ENCODE data around the gene HIVEP3.

The HIVEP3 gene

DNA sequence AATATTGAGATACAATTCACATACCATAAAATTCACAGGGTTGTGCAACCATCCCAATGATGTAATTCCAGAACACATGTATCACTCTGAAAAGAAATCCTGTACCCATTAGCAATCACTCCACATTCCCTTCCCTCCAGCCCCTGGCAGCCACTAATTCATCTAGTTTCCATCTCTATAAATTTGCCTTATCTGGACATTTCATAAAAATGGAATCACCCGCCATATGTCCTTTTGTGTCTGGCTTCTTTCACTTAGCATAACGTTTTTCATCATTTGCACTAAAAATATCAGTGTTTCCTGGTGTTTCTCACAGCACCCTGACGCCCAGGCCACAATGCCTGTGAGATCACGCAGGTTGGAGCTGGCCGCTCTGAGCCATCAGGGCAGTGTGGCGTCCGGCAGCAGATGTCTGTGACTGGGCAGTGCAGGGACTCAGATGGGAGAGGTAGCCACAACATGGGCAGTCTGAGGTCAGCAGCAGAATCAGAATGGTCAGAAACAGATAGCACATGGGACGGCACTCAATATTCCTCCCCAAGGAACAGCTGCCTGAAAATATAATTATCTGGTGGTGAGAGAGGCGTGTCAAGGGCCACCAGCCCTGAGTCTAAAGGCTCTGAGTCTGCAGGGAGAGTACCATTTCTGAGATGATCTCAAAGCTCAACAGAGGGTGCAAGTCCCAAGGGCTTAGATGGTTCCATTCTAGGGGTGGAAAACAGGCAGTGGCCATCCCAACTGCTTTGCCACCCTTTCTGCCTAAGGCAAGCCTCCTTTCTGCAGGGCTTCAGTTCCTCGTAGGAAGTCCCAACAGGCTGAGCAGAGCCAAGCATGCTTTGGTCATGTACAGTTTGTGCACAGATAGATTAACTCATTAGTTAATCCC, 304.8 kb downstream of the HIVEP3 start:
- no peak overlapping the region for H4K8ac ChIP-seq (ENCODE audit: low read depth, low read length)
- no peak overlapping the region for H2BK120ac ChIP-seq (ENCODE audit: low read depth, low read length)
- H3K4ac ChIP-seq (ENCODE audit: low read depth, low read length) = no peak overlapping the region
- H3K36me3 ChIP-seq (ENCODE audit: control insufficient read depth, insufficient read depth, low read length) = no peaks in the 10 kb centered on the region
- H3K79me2 ChIP-seq (ENCODE audit: control insufficient read depth, insufficient read depth, low read length) = no peaks in the 10 kb centered on the region
- H3K56ac ChIP-seq (ENCODE audit: low read length) = no peak overlapping the region
- H3K27ac ChIP-seq (ENCODE audit: low read depth, low read length) = no peak overlapping the region
- no peak overlapping the region for H2BK15ac ChIP-seq (replicated peaks; ENCODE audit: low read depth)
- H3K4me3 ChIP-seq (ENCODE audit: low read length) = no peak overlapping the region
- no peak overlapping the region for H4K5ac ChIP-seq (ENCODE audit: low read length)
- no peak overlapping the region for H2BK5ac ChIP-seq (ENCODE audit: low read length)
- WGBS (ENCODE audit: extremely low coverage, insufficient coverage, low lambda C conversion rate) = no CpG with 5 or more reads among the region's 10 CpGs
- no peak overlapping the region for H3K4me2 ChIP-seq (ENCODE audit: low read length)
- H3K9ac ChIP-seq (ENCODE audit: low read length) = no peak overlapping the region
- H3K23ac ChIP-seq (ENCODE audit: low read length) = no peak overlapping the region
- H3K27me3 ChIP-seq (ENCODE audit: insufficient read depth, low read length, poor library complexity) = no peaks in the 10 kb centered on the region
- DNase-seq = no peak
- no peak overlapping the region for H3K18ac ChIP-seq (ENCODE audit: low read length)
- no peaks in the 10 kb centered on the region for H3K4me1 ChIP-seq (ENCODE audit: control insufficient read depth, low read depth, low read length)
- no peak overlapping the region for H2AK5ac ChIP-seq (ENCODE audit: low read length)
- H3K79me1 ChIP-seq (ENCODE audit: low read length) = no peaks in the 10 kb centered on the region

DNA sequence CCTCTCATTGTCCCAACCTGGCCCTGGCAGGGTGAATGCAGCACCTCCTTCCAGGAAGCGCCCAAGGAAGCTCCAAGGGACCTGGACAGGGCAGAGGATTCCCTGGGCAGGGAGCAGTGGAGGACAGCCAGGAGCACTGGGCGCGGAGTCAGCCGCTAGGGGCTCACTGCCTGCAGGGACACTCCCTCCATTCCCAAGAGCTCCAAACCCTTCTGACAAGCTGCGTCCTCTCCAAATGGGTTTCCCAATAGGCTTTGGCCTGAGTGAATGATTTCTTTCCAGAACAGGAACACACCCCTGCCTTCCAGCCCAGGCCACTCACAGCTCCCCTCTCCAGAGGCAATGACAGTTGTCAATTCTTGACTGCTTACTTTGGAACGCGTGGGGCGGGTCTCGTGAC, 305.8 kb downstream of the HIVEP3 start:
- Histone ChIP-seq H3K18ac (ENCODE audit: low read length) (no peak overlapping the region), H4K8ac (ENCODE audit: low read depth, low read length) (no peak overlapping the region), H3K9ac (ENCODE audit: low read length) (no peak overlapping the region), H3K56ac (ENCODE audit: low read length) (no peak overlapping the region), H2AK5ac (ENCODE audit: low read length) (no peak overlapping the region), H3K79me2 (ENCODE audit: control insufficient read depth, insufficient read depth, low read length) (no peaks in the 10 kb centered on the region), H3K23ac (ENCODE audit: low read length) (no peak overlapping the region), H3K27me3 (ENCODE audit: insufficient read depth, low read length, poor library complexity) (no peaks in the 10 kb centered on the region), H3K27ac (ENCODE audit: low read depth, low read length) (no peak overlapping the region), H3K4me1 (ENCODE audit: control insufficient read depth, low read depth, low read length) (no peaks in the 10 kb centered on the region), H4K5ac (ENCODE audit: low read length) (no peak overlapping the region), H2BK120ac (ENCODE audit: low read depth, low read length) (no peak overlapping the region), H3K4me2 (ENCODE audit: low read length) (no peak overlapping the region), H3K4me3 (ENCODE audit: low read length) (no peak overlapping the region), H2BK15ac (replicated peaks; ENCODE audit: low read depth) (no peak overlapping the region), H3K4ac (ENCODE audit: low read depth, low read length) (no peak overlapping the region), H3K79me1 (ENCODE audit: low read length) (no peaks in the 10 kb centered on the region), H3K36me3 (ENCODE audit: control insufficient read depth, insufficient read depth, low read length) (no peaks in the 10 kb centered on the region), H2BK5ac (ENCODE audit: low read length) (no peak overlapping the region)
- no peak for DNase-seq
- WGBS (ENCODE audit: extremely low coverage, insufficient coverage, low lambda C conversion rate) = no CpG with 5 or more reads among the region's 9 CpGs

DNA sequence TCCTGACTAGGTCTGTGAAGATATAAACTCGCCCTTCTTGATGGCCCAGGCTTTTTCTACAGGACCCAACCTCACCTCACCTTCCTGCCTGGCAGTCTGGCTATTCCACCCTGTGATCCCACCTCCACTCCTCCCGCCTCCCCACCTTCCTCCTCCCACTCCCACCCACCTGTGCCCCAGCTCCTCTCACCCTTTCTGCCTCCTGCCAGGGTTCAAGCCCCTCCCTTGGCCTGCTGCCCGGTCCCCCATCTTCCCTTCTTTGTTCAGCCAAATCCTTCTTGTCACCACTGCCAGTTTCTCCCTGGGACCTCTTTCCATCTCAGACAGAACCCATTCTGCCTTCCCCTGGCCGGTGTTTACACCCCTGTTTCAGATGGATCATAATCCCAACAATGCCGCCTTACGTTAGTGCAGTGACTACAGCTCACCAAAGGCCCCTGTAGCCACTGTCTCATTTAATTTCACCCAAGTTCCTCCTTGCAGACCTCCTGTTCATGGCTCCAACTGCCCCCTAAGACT, 306.7 kb downstream of the HIVEP3 start:
- H3K4ac ChIP-seq (ENCODE audit: low read depth, low read length) = no peak overlapping the region
- no peak overlapping the region for H3K18ac ChIP-seq (ENCODE audit: low read length)
- H2BK120ac ChIP-seq (ENCODE audit: low read depth, low read length) = no peak overlapping the region
- H3K9ac ChIP-seq (ENCODE audit: low read length) = no peak overlapping the region
- no peaks in the 10 kb centered on the region for H3K36me3 ChIP-seq (ENCODE audit: control insufficient read depth, insufficient read depth, low read length)
- H3K79me1 ChIP-seq (ENCODE audit: low read length) = no peaks in the 10 kb centered on the region
- H3K4me1 ChIP-seq (ENCODE audit: control insufficient read depth, low read depth, low read length) = no peaks in the 10 kb centered on the region
- H4K8ac ChIP-seq (ENCODE audit: low read depth, low read length) = no peak overlapping the region
- H3K27me3 ChIP-seq (ENCODE audit: insufficient read depth, low read length, poor library complexity) = no peaks in the 10 kb centered on the region
- H2AK5ac ChIP-seq (ENCODE audit: low read length) = no peak overlapping the region
- H4K5ac ChIP-seq (ENCODE audit: low read length) = no peak overlapping the region
- no CpG with 5 or more reads among the region's 6 CpGs for WGBS (ENCODE audit: extremely low coverage, insufficient coverage, low lambda C conversion rate)
- no peak for DNase-seq
- no peak overlapping the region for H3K4me3 ChIP-seq (ENCODE audit: low read length)
- H3K27ac ChIP-seq (ENCODE audit: low read depth, low read length) = no peak overlapping the region
- H3K23ac ChIP-seq (ENCODE audit: low read length) = no peak overlapping the region
- H3K4me2 ChIP-seq (ENCODE audit: low read length) = no peak overlapping the region
- no peaks in the 10 kb centered on the region for H3K79me2 ChIP-seq (ENCODE audit: control insufficient read depth, insufficient read depth, low read length)
- H3K56ac ChIP-seq (ENCODE audit: low read length) = no peak overlapping the region
- no peak overlapping the region for H2BK15ac ChIP-seq (replicated peaks; ENCODE audit: low read depth)
- H2BK5ac ChIP-seq (ENCODE audit: low read length) = no peak overlapping the region

DNA sequence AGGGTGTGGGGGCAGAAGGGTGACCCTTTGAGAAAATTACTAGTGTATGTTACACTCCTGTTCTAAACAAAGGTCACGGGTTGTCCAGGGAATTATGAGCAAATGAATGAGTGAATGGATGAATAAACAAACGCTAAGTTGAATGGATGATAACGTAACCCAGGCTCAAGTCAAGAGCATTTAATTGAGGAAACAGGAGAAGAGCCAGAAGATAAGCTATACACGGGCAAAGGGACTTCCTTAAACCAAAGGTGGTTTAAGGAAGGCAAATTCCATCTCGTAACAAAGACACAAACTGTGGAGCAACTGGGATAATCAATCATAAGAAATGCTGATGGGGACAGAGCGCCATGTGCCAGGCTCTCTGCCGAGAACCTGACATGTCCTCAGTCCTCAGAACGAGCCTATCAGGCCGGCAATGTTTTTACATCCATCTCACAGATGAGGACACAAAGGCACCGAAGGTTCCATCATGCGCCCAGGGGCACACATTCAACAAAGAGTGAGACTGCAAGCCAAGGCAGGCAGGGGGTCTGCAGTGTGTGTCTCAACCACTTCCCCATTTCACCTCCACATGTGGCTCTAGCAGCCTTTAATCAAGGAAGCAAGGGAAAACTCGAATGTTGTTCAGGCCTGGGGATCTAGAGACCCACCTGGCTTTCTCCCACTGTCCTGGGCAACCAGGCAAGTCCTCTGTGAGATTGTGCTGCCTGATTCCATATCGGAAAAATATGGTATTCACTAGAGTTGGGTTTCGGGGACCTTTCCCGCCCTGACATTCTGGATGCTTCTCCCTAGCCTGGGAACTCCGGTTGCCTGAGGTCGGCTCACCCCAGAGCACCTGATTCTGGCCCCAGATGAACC, 307.4 kb downstream of the HIVEP3 start:
- DNase-seq = no peak
- no peaks in the 10 kb centered on the region for H3K36me3 ChIP-seq (ENCODE audit: control insufficient read depth, insufficient read depth, low read length)

DNA sequence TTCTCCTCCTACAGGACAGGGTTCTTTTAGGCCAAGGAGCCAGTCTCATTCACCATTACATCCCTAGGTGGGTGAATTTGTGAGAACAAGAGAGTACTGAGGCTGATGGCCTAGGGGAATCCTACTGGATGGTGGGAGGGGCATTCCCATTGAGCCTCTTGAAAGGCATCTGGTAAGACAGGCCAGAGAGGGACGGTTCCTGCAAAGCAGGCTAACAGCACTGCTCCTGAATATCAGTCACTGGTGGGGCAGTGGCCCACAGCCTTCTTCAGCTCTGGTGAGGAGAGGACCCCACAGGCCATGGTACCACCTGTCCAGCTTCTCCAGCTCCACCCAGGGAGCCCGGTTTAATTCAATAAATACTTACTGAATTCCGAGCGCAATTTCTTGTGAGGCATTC, 308.4 kb downstream of the HIVEP3 start:
- H3K9ac ChIP-seq (ENCODE audit: low read length) = no peak overlapping the region
- H3K4me3 ChIP-seq (ENCODE audit: low read length) = no peak overlapping the region
- H2BK15ac ChIP-seq (replicated peaks; ENCODE audit: low read depth) = no peak overlapping the region
- no peak overlapping the region for H3K56ac ChIP-seq (ENCODE audit: low read length)
- no peaks in the 10 kb centered on the region for H3K79me1 ChIP-seq (ENCODE audit: low read length)
- H3K4me1 ChIP-seq (ENCODE audit: control insufficient read depth, low read depth, low read length) = no peaks in the 10 kb centered on the region
- H3K23ac ChIP-seq (ENCODE audit: low read length) = no peak overlapping the region
- H4K8ac ChIP-seq (ENCODE audit: low read depth, low read length) = no peak overlapping the region
- WGBS (ENCODE audit: extremely low coverage, insufficient coverage, low lambda C conversion rate) = no CpG with 5 or more reads among the region's 4 CpGs
- no peak for DNase-seq
- H3K18ac ChIP-seq (ENCODE audit: low read length) = no peak overlapping the region
- H2BK120ac ChIP-seq (ENCODE audit: low read depth, low read length) = no peak overlapping the region
- H4K5ac ChIP-seq (ENCODE audit: low read length) = no peak overlapping the region
- no peak overlapping the region for H2AK5ac ChIP-seq (ENCODE audit: low read length)
- no peak overlapping the region for H3K27ac ChIP-seq (ENCODE audit: low read depth, low read length)
- H3K79me2 ChIP-seq (ENCODE audit: control insufficient read depth, insufficient read depth, low read length) = no peaks in the 10 kb centered on the region
- no peak overlapping the region for H3K4ac ChIP-seq (ENCODE audit: low read depth, low read length)
- H3K4me2 ChIP-seq (ENCODE audit: low read length) = no peak overlapping the region
- H2BK5ac ChIP-seq (ENCODE audit: low read length) = no peak overlapping the region
- H3K27me3 ChIP-seq (ENCODE audit: insufficient read depth, low read length, poor library complexity) = no peaks in the 10 kb centered on the region
- no peaks in the 10 kb centered on the region for H3K36me3 ChIP-seq (ENCODE audit: control insufficient read depth, insufficient read depth, low read length)

More for the DNA sequence above, 307.4 kb downstream of the HIVEP3 start:
- Histone ChIP-seq H2BK5ac (ENCODE audit: low read length) (no peak overlapping the region), H3K27ac (ENCODE audit: low read depth, low read length) (no peak overlapping the region), H3K4ac (ENCODE audit: low read depth, low read length) (no peak overlapping the region), H3K23ac (ENCODE audit: low read length) (no peak overlapping the region), H2AK5ac (ENCODE audit: low read length) (no peak overlapping the region), H3K27me3 (ENCODE audit: insufficient read depth, low read length, poor library complexity) (no peaks in the 10 kb centered on the region), H3K56ac (ENCODE audit: low read length) (no peak overlapping the region), H4K5ac (ENCODE audit: low read length) (no peak overlapping the region), H4K8ac (ENCODE audit: low read depth, low read length) (no peak overlapping the region), H3K18ac (ENCODE audit: low read length) (no peak overlapping the region), H3K4me2 (ENCODE audit: low read length) (no peak overlapping the region), H3K79me2 (ENCODE audit: control insufficient read depth, insufficient read depth, low read length) (no peaks in the 10 kb centered on the region), H3K79me1 (ENCODE audit: low read length) (no peaks in the 10 kb centered on the region), H3K4me1 (ENCODE audit: control insufficient read depth, low read depth, low read length) (no peaks in the 10 kb centered on the region), H2BK15ac (replicated peaks; ENCODE audit: low read depth) (no peak overlapping the region), H3K4me3 (ENCODE audit: low read length) (no peak overlapping the region), H3K9ac (ENCODE audit: low read length) (no peak overlapping the region), H2BK120ac (ENCODE audit: low read depth, low read length) (no peak overlapping the region)
- no CpG with 5 or more reads among the region's 17 CpGs for WGBS (ENCODE audit: extremely low coverage, insufficient coverage, low lambda C conversion rate)
